Keratinocyte (primary cell): ENCODE data around the gene GIPC1. TPM values are rescaled to one million over a fixed set of nuclear protein-coding genes. Genes with fewer than 3 reads are reported as not detected.
A peak's percentile ranks its signal among the peaks of the same experiment; 100 is the strongest.

Experiments
- DNase-seq: peaks from one replicate; pipeline ENCODE4 v3.0.0-alpha.2; 2011; ENCODE audit warnings: low read depth, missing footprints, low spot score
- FAIRE-seq: peaks from 2 replicates; lab custom pipeline; 2011; peaks lifted over from hg19 to GRCh38; lab: Jason Lieb, UNC
- H2AFZ ChIP-seq: 2 replicates; pipeline ENCODE4 v1.6.0; 2012; ENCODE audit warnings: low read length, control low read depth, inconsistent platforms; ENCODE audit not compliant: control insufficient read depth
- H3K27ac ChIP-seq: 2 replicates; pipeline ENCODE4 v1.5.1; 2011; ENCODE audit warnings: low read length; ENCODE audit not compliant: control insufficient read depth, insufficient read depth
- H3K27me3 ChIP-seq: 3 replicates; pipeline ENCODE4 v1.6.0; 2011; ENCODE audit warnings: low read length; ENCODE audit not compliant: control insufficient read depth, insufficient read depth; ENCODE audit errors: extremely low read depth
- H3K36me3 ChIP-seq, 2 experiments: 2 replicates in 1 of 2; 3 replicates in 1 of 2; pipeline ENCODE4 v1.5.1; 2011; ENCODE audit warnings: low read length in 2 of 2, mild to moderate bottlenecking in 1 of 2; ENCODE audit not compliant: control insufficient read depth in 2 of 2, insufficient read depth in 2 of 2; ENCODE audit errors: extremely low read depth in 1 of 2
- H3K4me1 ChIP-seq: 3 replicates; pipeline ENCODE4 v1.5.1; 2011; ENCODE audit warnings: low read length; ENCODE audit not compliant: control insufficient read depth, insufficient read depth; ENCODE audit errors: extremely low read depth
- H3K4me2 ChIP-seq: 3 replicates; pipeline ENCODE4 v1.6.0; 2011; ENCODE audit warnings: low read depth, low read length; ENCODE audit not compliant: control insufficient read depth, insufficient read depth; ENCODE audit errors: extremely low read depth
- H3K4me3 ChIP-seq, 3 experiments: fragments of 200-600 bp in 1 of 3; sonication (generic) in 1 of 3; 2 replicates in 2 of 3; 3 replicates in 1 of 3; pipeline ENCODE4 v1.5.1; 2011 to 2016; ENCODE audit warnings: low read length in 3 of 3, mild to moderate bottlenecking in 3 of 3, control low read depth in 2 of 3, inconsistent platforms in 1 of 3, low read depth in 1 of 3, mixed read lengths in 1 of 3, mixed run types in 1 of 3, moderate library complexity in 1 of 3; ENCODE audit not compliant: control insufficient read depth in 2 of 3, insufficient read depth in 2 of 3; ENCODE audit errors: extremely low read depth in 1 of 3
- H3K79me2 ChIP-seq: 2 replicates; pipeline ENCODE4 v1.6.0; 2012; ENCODE audit warnings: low read length; ENCODE audit not compliant: control insufficient read depth, insufficient read depth
- H3K9ac ChIP-seq: 3 replicates; pipeline ENCODE4 v1.6.0; 2011; ENCODE audit warnings: low read length; ENCODE audit not compliant: control insufficient read depth, insufficient read depth; ENCODE audit errors: extremely low read depth
- H3K9me1 ChIP-seq: 3 replicates; pipeline ENCODE4 v1.6.0; 2011; ENCODE audit warnings: low read length; ENCODE audit not compliant: control insufficient read depth, insufficient read depth; ENCODE audit errors: extremely low read depth
- H3K9me3 ChIP-seq: 2 replicates; pipeline ENCODE4 v1.5.1; 2012; ENCODE audit warnings: low read depth, low read length; ENCODE audit not compliant: control insufficient read depth
- H4K20me1 ChIP-seq: 3 replicates; pipeline ENCODE4 v1.6.0; 2011; ENCODE audit warnings: low read length; ENCODE audit not compliant: control insufficient read depth, insufficient read depth; ENCODE audit errors: extremely low read depth
- EZH2 ChIP-seq: IDR thresholded peaks from one replicate; pipeline ENCODE4 v1.6.1; 2012; ENCODE audit warnings: inconsistent platforms, mild to moderate bottlenecking, low read length, moderate library complexity
- dilution Hi-C: fragments of 300-500 bp; cut with MboI; formaldehyde crosslinking; loops from one replicate; pipeline ENCODE4 v1.7.0; 2020; ENCODE audit warnings: low sequenced_read_pairs; ENCODE audit not compliant: extremely low pct_ligation_motif_present
- polyA plus RNA-seq, 5 experiments: library from polyadenylated mRNA; depleted of rRNA in 3 of 5; stranded (reverse) in 3 of 5; stranded (forward) in 1 of 5; unstranded in 1 of 5; fragments of >200 nt; gene quantifications; 1 replicate in 1 of 5; 2 replicates in 3 of 5; 3 replicates in 1 of 5; pipeline versions ENCODE4 v1.2.1 to v1.2.3, GENCODE V29; 2011 to 2012; ENCODE audit warnings: missing spikeins in 2 of 5, low read depth in 1 of 5, low replicate concordance in 1 of 5
- TF ChIP-seq, protein P1 (sequence below), 3 experiments: IDR thresholded peaks in 1 of 3; conservative IDR thresholded peaks in 1 of 3; optimal IDR thresholded peaks in 1 of 3; 2 replicates in 2 of 3; 3 replicates in 1 of 3; pipeline versions ENCODE3 to v1.5.1; 2011; ENCODE audit warnings: low read length in 3 of 3, mild to moderate bottlenecking in 3 of 3, moderate library complexity in 2 of 3, control low read depth in 1 of 3, inconsistent platforms in 1 of 3; ENCODE audit not compliant: insufficient read depth in 2 of 3; ENCODE audit errors: extremely low read depth in 1 of 3

The GIPC1 gene
- polyA plus RNA-seq, 1 donor (not counting 4 experiments of a cell fraction or from before 2014, with no cell fraction given) = 166 TPM

DNA sequence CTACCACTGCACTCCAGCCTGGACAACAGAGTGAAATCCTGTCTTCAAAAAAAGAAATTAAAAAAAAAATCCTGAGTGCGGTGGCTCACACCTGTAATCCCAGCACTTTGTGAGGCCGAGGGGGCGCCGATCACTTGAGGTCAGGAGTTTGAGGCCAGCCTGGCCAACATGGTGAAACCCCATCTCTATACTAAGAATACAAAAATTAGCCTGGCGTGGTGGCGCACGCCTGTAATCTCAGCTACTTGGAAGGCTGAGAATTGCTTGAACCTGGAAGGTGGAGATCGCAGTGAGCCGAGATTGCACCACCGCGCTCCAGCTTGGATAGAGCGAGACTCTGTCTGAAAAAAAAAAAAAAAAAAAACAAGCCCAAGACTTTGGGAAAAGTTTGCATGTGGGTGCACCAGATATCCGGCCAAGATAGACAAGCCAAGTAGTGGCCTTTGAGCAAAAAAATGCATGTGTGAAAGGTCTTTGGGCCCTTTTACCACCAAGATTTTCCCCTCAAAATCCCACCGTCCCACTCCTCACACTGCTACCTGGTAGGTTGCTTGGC is 16.6 kb upstream of the GIPC1 start:
- Histone ChIP-seq H3K9ac (no peak overlapping the region), H3K27ac (no peak overlapping the region), H4K20me1 (peaks cover 24% of the 10 kb centered on the region), H3K4me3 (no peak overlapping the region), H3K36me3 (peaks cover 24 to 34% of the 10 kb centered on the region in 2 experiments), H3K27me3 (no peaks in the 10 kb centered on the region), H3K9me1 (no peaks in the 10 kb centered on the region), H3K9me3 (no peaks in the 10 kb centered on the region), H2AFZ (no peak overlapping the region), H3K4me2 (no peak overlapping the region), H3K4me1 (peaks cover 36% of the 10 kb centered on the region), H3K79me2 (peaks cover 25% of the 10 kb centered on the region)
- no peak for DNase-seq
- TF ChIP-seq, protein P1, sequence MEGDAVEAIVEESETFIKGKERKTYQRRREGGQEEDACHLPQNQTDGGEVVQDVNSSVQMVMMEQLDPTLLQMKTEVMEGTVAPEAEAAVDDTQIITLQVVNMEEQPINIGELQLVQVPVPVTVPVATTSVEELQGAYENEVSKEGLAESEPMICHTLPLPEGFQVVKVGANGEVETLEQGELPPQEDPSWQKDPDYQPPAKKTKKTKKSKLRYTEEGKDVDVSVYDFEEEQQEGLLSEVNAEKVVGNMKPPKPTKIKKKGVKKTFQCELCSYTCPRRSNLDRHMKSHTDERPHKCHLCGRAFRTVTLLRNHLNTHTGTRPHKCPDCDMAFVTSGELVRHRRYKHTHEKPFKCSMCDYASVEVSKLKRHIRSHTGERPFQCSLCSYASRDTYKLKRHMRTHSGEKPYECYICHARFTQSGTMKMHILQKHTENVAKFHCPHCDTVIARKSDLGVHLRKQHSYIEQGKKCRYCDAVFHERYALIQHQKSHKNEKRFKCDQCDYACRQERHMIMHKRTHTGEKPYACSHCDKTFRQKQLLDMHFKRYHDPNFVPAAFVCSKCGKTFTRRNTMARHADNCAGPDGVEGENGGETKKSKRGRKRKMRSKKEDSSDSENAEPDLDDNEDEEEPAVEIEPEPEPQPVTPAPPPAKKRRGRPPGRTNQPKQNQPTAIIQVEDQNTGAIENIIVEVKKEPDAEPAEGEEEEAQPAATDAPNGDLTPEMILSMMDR (optimal IDR thresholded peaks at IDR 0.05 in 1 of 3, IDR thresholded peaks at IDR 0.05 in 1 of 3, conservative IDR thresholded peaks at IDR 0.05 in 1 of 3; ENCODE audit: extremely low read depth in 1 of 3, insufficient read depth in 2 of 3, low read length in 3 of 3) = no peak
- no peak for TF ChIP-seq EZH2
- FAIRE-seq = no peak
- dilution Hi-C loops = no loop called here

DNA sequence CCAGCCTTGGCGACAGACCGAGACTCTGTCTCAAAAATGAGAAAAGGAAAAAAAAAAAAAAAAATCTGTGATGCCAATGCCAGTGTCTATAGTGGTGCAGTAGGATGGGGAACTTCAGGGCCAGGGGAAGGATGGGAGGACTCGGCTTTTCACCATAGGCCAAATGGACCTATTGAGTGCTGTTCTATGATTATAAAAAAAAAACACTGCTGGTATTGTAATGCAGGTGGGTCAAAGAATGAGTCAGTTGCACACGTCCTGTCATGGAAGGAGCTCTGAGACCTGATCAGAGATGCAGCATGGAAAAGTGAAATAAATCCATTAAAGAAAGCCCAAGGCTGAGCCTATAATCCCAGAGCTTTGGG is 15.3 kb upstream of the GIPC1 start:
- FAIRE-seq (no peak), DNase-seq (no peak)
- peaks cover 16 to 24% of the 10 kb centered on the region in 2 experiments for H3K36me3 ChIP-seq
- H3K9me1 ChIP-seq = no peaks in the 10 kb centered on the region
- peaks cover 48% of the 10 kb centered on the region for H3K4me1 ChIP-seq
- dilution Hi-C loops = no loop called here
- no peaks in the 10 kb centered on the region for H3K9me3 ChIP-seq
- H3K4me3 ChIP-seq = no peak overlapping the region
- no peak overlapping the region for H2AFZ ChIP-seq
- peaks cover 11% of the 10 kb centered on the region for H4K20me1 ChIP-seq
- peak overlapping the region; percentile 88 for H3K27ac ChIP-seq
- peak overlapping the region; percentile 90 for H3K4me2 ChIP-seq
- H3K27me3 ChIP-seq = no peaks in the 10 kb centered on the region
- TF ChIP-seq, protein P1 (optimal IDR thresholded peaks at IDR 0.05 in 1 of 3, IDR thresholded peaks at IDR 0.05 in 1 of 3, conservative IDR thresholded peaks at IDR 0.05 in 1 of 3; ENCODE audit: extremely low read depth in 1 of 3, insufficient read depth in 2 of 3, low read length in 3 of 3) = no peak
- no peak for TF ChIP-seq EZH2
- peaks cover 12% of the 10 kb centered on the region for H3K79me2 ChIP-seq
- H3K9ac ChIP-seq = no peak overlapping the region
